ENCODE results near the gene CYTH1. TPM values are rescaled to one million over a fixed set of nuclear protein-coding genes. Genes with fewer than 3 reads are reported as not detected.

The CYTH1 gene
- total RNA-seq, 1 experiment from 2014 or later: 9.7 TPM

DNA sequence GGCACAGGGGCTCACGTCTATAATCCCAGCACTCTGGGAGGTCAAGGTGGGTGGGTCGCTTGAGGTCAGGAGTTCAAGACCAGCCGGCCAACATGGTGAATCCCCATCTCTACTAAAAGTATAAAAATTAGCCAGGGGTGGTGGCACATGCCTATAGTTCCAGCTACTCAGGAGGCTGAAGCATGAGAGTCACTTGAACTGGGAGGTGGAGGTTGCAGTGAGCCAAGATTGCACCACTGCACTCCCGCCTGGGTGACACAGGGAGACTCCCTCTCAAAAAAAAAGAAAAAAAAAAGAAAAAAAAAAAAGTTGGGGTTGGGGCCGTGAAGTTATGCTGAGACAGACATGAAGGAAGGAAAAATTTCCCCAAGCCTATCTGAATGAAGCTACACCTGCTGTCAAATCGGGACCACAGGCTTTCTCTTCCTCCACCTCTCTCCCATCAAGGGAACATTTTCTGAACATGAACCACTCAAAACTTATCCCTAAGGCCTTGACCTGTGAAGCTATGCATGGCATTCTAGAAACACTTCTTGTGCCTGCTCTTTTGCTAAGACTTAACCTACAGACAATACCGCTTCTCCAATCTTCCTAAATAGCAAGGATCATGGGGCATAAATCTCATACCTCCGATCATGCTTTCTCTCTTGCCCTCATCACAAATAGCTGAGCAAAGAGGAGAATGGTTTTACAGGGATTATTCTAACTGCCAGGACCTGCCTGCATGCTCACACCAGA is 88.6 kb downstream of the CYTH1 start:
- no peak overlapping the region for H3K18ac ChIP-seq (ENCODE audit: insufficient read length, low read depth, low read length)
- H4K5ac ChIP-seq (ENCODE audit: insufficient read length, low read depth, low read length): no peak overlapping the region
- H3K23ac ChIP-seq (ENCODE audit: insufficient read length, low read depth, low read length): no peak overlapping the region
- no peaks in the 10 kb centered on the region for H3K79me2 ChIP-seq (ENCODE audit: insufficient read depth, low read length)
- no peaks in the 10 kb centered on the region; the same call in 1 of the 2 replicates for H3K27me3 ChIP-seq (ENCODE audit: insufficient read depth, low read length)
- H3K9me3 ChIP-seq (ENCODE audit: control insufficient read depth, low read depth, low read length): no peaks in the 10 kb centered on the region
- no peak overlapping the region for H2BK15ac ChIP-seq (ENCODE audit: low read depth, low read length)
- peaks cover 4 to 8% of the 10 kb centered on the region in 2 experiments; a peak in 2 of 5 replicates for H3K9me3 Mint-ChIP-seq
- no peak overlapping the region for H3K14ac ChIP-seq (ENCODE audit: insufficient read depth, low read length)
- WGBS (ENCODE audit: extremely low coverage, insufficient read length, low lambda C conversion rate): no CpG with 5 or more reads among the region's 8 CpGs
- H3K79me1 ChIP-seq (ENCODE audit: insufficient read depth, low read depth, low read length, poor library complexity, severe bottlenecking): no peaks in the 10 kb centered on the region
- H3K56ac ChIP-seq (ENCODE audit: insufficient read length, low read depth, low read length): no peak overlapping the region
- no peak overlapping the region for H3K9ac ChIP-seq (ENCODE audit: extremely low read depth, insufficient read length, low read length)
- H3K4me1 Mint-ChIP-seq: no peaks in the 10 kb centered on the region
- no peak overlapping the region for H3K27ac ChIP-seq (ENCODE audit: insufficient read length, low read depth, low read length)
- no peak overlapping the region for H3K27ac Mint-ChIP-seq
- no peak overlapping the region for H2BK20ac ChIP-seq (ENCODE audit: low read depth, low read length, poor library complexity, severe bottlenecking)
- H3T11ph ChIP-seq (ENCODE audit: low read length): no peak overlapping the region
- no peaks in the 10 kb centered on the region for H3K27me3 Mint-ChIP-seq (ENCODE audit: low read depth)
- H3K4me1 ChIP-seq (ENCODE audit: insufficient read depth, low read length): no peaks in the 10 kb centered on the region
- no peak overlapping the region for H3K4me3 Mint-ChIP-seq
- no peak overlapping the region for H4K91ac ChIP-seq (ENCODE audit: insufficient read length, low read depth, low read length)
- no peaks in the 10 kb centered on the region for H3K23me2 ChIP-seq (ENCODE audit: insufficient read length, low read depth, low read length, poor library complexity, severe bottlenecking)
- no peak overlapping the region for H2AK5ac ChIP-seq (ENCODE audit: insufficient read length, low read length)
- no peak for DNase-seq
- H4K8ac ChIP-seq (replicated peaks; ENCODE audit: insufficient read length, low read depth, low read length): no peak overlapping the region
- H2BK5ac ChIP-seq (ENCODE audit: insufficient read length, low read length): no peak overlapping the region
- TF ChIP-seq, protein P1, sequence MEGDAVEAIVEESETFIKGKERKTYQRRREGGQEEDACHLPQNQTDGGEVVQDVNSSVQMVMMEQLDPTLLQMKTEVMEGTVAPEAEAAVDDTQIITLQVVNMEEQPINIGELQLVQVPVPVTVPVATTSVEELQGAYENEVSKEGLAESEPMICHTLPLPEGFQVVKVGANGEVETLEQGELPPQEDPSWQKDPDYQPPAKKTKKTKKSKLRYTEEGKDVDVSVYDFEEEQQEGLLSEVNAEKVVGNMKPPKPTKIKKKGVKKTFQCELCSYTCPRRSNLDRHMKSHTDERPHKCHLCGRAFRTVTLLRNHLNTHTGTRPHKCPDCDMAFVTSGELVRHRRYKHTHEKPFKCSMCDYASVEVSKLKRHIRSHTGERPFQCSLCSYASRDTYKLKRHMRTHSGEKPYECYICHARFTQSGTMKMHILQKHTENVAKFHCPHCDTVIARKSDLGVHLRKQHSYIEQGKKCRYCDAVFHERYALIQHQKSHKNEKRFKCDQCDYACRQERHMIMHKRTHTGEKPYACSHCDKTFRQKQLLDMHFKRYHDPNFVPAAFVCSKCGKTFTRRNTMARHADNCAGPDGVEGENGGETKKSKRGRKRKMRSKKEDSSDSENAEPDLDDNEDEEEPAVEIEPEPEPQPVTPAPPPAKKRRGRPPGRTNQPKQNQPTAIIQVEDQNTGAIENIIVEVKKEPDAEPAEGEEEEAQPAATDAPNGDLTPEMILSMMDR (conservative IDR thresholded peaks at IDR 0.05): no peak
- no peak overlapping the region for H2BK12ac ChIP-seq (ENCODE audit: insufficient read length, low read depth, low read length)
- H2AFZ ChIP-seq (ENCODE audit: low read length): no peak overlapping the region
- no peak overlapping the region for H2BK120ac ChIP-seq (ENCODE audit: low read depth, low read length, poor library complexity, severe bottlenecking)
- no peaks in the 10 kb centered on the region for H4K20me1 ChIP-seq (ENCODE audit: control insufficient read depth, insufficient read depth, insufficient read length)
- H3K4ac ChIP-seq (ENCODE audit: low read depth, low read length): no peak overlapping the region
- H3K36me3 Mint-ChIP-seq (ENCODE audit: insufficient read depth in 1 of 3, low read depth in 3 of 3): peaks cover 13 to 16% (median 15%) of the 10 kb centered on the region in 3 experiments
- no peak overlapping the region for H3K4me2 ChIP-seq (ENCODE audit: insufficient read depth, insufficient read length, low read length)
